Measurements from ENCODE around the gene ATP6V0A1.
"Not testable (repeated sequence)": the region's sequence is repeated elsewhere in the genome, so short reads cannot be mapped to it uniquely, and the experiment has no call there.

Gene ATP6V0A1

DNA sequence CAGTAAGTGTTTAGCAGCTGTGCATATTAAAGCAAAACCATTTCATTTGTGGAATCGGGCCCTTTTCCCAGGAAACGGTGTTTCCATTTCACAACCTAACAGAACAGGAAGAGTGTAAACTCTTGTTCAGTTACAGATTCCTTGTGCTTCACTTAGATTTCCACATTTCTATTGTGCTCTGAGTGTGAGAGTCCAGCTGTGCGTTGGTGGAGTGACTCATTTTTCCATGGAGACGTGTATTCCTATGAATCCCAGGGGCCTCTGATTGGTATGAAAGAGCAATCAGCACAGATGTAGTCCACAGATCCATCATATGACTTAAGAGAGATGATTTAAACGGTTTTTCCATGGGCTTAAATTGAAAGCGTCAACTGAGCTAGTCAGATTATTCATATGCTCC, 22.3 kb upstream of the ATP6V0A1 start:
- no peak for DNase-seq (ENCODE audit: low read depth in 2 of 2)

GRCh38 chr17:42438600-42439567, 19.8 kb upstream of the ATP6V0A1 start:
- DNase-seq (ENCODE audit: low read depth in 2 of 2) = no peak

DNA sequence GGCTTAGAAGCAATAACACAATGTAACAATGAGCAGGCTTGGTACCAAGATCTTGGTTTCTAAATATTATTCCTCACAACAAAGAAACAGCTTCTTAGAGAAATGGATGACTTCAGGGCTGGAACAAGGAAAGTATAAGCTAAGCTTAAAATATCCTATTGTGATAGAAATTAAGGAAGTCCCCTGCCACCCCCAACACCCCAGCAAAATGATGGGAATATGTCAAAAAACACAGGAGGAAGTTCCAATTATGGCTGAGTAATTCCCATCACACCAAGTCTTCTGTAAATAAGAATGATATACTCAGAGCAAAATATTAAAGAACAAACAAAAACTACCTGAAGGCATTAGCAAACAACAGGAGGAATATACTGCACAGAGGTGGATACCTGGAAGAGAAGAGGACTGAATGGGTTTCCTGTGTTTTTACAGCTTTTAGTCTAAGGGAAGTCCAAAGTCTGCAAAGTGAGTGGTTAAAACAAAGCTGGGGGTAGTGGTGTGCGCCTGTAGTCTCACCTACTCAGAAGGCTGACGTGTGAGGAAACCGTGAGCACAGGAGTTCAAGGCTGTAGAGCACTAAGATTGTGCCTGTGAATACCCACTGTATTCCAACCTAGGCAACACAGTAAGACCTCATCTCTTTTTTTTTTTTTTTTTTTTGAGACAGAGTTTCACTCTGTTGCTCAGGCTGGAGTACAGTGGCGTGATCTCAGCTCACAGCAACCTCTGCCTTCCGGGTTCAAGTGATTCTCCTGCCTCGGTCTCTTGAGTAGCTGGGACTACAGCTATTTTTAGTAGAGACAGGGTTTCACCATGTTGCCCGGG, 17.1 kb upstream of the ATP6V0A1 start:
- DNase-seq (ENCODE audit: low read depth in 2 of 2) = no peak

GRCh38 chr17:42442196-42442565, 16.5 kb upstream of the ATP6V0A1 start:
- no peak for DNase-seq (ENCODE audit: low read depth in 2 of 2)

GRCh38 chr17:42449176-42449575, 9.5 kb upstream of the ATP6V0A1 start:
- DNase-seq (ENCODE audit: low read depth in 2 of 2) = not testable (repeated sequence)

- DNase-seq (ENCODE audit: low read depth in 2 of 2) = not testable (repeated sequence)
These were observed 8.8 kb upstream of the ATP6V0A1 start for GRCh38 chr17:42449838-42450237.

DNA sequence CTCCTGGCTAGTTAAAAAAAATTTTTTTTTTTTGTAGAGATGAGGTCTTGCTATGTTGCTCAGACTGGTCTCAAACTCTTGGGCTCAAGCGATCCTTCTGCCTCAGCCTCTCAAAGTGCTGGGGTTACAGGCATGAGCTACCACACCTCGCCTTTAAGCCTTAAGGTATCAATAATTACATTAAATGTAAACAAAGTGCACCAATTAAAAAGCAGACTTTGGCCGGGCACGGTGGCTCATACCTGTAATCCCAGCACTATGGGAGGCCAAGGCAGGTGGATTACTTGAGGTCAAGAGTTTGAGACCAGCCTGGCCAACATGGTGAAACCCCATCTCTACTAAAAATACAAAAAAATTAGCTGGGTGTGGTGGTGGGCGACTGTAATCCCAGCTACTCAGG, 7.4 kb upstream of the ATP6V0A1 start:
- DNase-seq (ENCODE audit: low read depth in 2 of 2) = not testable (repeated sequence)

GRCh38 chr17:42453439-42453838, 5.2 kb upstream of the ATP6V0A1 start:
- no peak for DNase-seq (ENCODE audit: low read depth in 2 of 2)

GRCh38 chr17:42454987-42455386, 3.7 kb upstream of the ATP6V0A1 start:
- not testable (repeated sequence) for DNase-seq (ENCODE audit: low read depth in 2 of 2)

DNA sequence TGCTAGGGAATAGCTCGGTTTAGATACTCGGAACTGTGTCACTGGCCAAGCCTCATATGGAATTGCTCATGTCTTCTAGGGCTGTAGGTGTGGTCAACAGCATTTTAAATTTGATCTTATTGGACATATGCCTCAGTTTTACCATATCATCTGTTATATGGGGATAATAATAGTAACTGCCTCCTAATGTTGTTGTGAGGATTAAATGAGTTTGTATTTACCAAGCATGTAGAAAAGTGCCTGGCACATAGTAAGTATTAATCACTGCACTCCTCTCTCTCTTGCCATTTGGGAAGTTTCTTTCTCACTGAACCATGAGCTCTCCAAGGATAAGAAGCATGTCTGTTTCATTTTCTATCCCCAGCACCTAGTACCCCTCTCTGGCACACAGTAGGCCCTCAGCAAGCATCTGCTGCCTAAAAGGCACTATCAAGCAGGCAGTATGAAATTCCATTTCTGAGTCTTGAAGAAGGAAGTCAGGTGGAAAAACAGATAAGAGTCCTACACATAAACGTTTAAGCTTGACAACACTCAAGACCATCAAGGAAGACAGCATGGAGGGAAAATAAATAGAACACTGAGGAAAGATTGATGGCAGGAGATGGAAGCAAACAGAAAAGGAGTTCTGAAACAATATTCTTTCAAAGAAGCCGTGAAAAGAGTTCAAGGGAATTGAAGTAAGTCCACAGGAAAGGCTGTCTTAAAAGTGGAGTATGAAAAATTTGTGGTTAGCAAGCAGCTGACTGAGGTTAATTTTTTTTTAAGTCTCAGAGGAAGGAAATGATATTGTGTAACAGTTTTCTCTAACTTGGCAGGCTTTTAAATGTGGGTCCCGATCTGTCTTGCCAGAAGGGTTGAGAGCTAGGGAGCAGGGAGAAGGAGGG, 2.2 kb upstream of the ATP6V0A1 start:
- DNase-seq (ENCODE audit: low read depth in 2 of 2) = peak in 1 of 2 donors; percentile 3

DNA sequence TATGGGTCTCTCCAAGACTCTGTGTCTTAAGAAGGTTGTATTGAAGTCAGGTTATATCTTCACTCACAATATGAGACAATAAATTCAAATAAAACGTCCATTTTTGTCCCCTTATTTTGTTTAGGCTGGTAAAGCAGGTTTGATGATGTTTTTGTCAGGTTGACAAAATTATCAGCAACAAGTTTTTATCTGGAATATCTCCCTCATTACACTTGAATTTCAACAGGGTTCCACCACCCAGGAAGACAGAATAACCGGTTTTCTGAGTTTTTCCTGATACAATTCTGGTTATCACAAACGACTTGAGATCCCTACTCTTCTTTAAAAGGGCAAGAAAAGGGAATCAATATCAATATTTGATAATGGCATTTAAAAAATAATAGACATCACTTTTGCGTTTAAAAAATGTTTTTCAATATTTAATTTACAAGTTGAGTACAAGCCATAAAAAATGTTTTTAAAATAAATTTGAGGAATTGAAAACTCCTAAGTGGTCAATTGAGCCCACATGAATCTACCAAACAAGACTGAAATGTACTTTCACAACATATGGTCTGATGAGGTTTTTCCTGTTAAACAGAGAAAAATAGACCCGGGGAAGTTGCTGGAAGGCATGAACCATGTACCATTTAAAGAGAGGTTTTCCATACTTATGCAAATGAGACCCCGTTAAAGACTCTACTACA, 1.4 kb upstream of the ATP6V0A1 start:
- DNase-seq (ENCODE audit: low read depth in 2 of 2) = no peak

DNA sequence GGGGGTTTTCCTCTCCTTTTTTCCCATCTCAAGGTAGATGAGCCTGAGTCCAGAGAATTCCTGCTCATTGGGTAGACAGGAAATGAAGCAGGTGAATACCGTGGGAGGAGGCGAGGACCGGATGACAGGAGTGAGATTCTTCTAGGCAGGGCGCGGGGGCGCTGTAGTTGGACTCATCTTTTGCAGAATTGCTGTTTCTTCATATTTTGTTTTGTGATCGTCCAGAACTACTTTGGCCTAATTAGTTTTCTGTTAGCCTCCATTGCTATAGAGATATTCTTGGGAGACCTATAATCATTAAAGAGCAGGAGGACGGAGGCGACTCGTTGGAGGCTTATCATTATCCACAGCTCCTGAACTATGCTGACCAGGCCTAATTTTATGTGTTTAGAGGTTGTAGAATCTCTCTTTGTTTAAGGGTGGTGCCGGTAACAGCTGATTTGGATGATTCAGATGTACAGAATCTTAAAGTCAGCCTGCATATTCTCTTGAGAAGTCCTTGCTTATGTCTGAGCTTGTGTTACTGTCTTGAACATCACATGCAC, 650 bp downstream of the ATP6V0A1 start:
- no peak for DNase-seq (ENCODE audit: low read depth in 2 of 2)

GRCh38 chr17:42459801-42460281, 1.2 kb downstream of the ATP6V0A1 start:
- no peak for DNase-seq (ENCODE audit: low read depth in 2 of 2)

DNA sequence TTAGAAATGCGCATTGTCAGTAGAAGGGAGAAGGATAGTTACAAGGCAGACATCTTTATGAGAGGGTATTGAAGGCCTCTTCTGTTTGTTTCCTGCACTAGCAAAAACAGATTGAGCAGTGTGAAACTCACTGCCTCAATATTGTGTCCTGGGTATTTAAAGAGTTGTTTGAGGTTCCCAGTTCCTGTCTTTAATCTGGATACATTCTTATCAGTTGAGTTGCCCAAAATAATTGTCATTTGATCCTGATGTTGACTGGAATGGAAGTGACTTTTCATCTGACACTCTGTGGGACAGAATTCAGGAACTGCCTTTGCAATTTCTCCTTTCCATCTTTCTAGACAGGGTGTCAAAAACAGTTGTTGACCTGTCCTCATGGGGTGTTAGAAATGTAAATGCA, 1.7 kb downstream of the ATP6V0A1 start:
- DNase-seq (ENCODE audit: low read depth in 2 of 2) = no peak

DNA sequence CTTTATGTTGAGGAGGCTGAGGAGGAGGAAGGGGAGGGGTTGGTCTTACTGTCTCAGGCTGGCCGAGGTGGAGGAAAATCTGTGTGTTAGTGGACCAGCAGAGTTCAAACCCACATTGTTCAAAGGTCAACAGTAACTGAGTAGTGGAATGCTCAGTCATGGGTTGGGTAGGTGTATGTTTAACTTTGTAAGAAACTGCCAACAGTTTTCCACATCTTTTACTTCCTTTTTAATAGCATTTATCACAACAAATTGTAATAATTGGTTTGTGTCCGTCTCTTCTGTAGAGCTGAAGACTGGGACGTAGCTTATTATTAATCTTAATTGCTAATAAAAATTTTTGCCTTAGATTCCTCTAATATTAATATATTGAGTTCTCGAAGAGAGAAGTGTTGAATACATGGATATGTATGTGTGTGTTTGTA, 5.3 kb downstream of the ATP6V0A1 start:
- no peak for DNase-seq (ENCODE audit: low read depth in 2 of 2)

DNA sequence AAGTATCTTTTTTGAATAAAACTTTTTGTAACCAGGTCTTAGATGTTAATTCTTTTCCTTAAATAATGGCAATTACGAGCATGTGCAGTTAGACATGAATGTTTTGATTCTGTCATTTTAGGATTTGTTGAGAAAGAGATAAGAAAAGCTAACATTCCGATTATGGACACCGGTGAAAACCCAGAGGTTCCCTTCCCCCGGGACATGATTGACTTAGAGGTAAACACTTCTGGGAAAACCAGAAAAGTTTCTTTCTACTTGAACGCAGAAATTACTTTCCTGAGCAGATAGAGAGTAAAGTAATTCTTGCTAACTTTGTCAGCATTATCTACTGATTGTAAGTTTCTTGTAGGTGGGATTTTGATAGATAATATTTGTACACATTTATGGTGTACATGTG, 9.2 kb downstream of the ATP6V0A1 start:
- DNase-seq (ENCODE audit: low read depth in 2 of 2) = no peak

DNA sequence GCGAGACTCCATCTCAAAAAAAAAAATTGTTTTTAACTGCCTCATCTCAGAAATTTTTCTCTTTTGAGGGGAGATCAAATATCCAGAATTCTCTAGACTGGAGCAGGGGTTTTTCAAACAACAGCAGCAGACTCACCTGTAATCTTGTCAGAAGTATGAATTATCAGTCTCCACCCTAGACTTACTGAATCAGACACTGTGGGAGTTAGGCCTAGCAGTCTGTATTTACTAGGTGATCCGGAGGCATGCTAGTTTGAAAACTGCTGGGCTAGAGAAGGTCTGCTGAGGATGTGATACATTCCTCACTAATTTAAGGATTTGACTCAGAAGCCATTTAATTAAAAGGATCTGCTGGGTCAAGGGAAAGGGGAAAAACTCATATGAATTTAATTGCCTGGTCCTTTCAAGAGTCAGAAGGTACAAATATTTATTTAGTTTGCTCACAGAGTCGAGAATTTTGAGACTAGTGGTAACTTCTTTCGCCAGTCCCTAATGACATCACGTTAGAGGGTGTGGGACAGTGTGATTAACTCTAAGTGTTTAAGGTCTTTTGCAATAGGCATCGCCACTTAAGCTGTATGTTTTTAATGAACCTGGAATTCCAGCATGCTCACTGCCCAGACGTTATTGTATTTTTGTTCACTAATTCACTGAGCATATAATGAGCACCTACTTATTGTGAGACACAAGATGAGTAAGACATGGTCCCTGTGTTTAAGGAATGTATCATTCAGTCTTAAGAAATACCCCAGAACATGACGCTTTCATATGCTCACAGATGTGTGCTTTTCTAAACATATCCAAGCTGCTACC, 14.2 kb downstream of the ATP6V0A1 start:
- no peak for DNase-seq (ENCODE audit: low read depth in 2 of 2)

- no peak for DNase-seq (ENCODE audit: low read depth in 2 of 2)
These were observed 15.6 kb downstream of the ATP6V0A1 start for GRCh38 chr17:42474276-42474675.

DNA sequence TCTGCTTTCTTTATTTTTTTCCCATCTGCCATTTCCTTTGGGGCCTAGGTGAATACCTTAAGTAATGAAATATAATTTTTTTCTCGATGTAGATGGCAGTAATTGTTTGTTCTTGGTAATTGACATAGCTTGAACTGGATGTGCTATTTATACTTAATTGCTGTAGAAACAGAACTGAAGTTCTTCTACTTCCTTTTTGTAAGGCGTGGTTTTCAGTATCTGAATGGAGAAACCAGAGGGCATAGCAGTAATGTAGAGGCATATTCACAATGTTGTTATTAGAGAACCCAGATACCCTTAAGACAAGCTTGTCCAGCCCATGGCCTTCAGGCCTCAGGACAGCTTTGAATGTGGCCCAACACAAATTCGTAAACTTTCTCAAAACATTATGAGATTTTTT, 16.4 kb downstream of the ATP6V0A1 start:
- DNase-seq (ENCODE audit: low read depth in 2 of 2) = no peak

DNA sequence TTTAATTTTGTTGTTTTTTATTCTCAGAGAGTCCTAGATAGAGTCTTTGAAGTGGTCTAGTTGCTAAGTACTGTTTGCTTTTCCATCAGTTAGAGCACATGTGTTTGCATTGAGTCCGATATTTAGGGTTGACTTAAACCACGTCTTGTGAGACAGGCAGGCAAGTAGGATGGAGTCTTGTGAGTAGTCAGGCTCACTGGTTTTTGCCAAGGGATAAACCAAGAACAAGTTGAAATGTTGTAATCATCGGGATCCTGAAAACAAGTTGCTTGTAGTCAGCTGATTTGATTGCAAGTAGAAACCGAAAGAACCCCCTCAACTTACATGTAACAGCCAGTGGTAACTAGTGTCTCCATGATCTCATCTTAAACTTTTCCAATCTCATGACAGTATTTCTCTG, 17.2 kb downstream of the ATP6V0A1 start:
- no peak for DNase-seq (ENCODE audit: low read depth in 2 of 2)
